CD4-positive, CD25-positive, alpha-beta regulatory T cell (primary cell): Measurements from ENCODE around the gene FUT3. TPM values are rescaled to one million over a fixed set of nuclear protein-coding genes. Genes with fewer than 3 reads are reported as not detected.

Source experiments
- ATAC-seq, 2 donors: fragments of 150-1000 bp; cut with Tn5 transposase; one replicate each; pipeline ENCODE4 v1.10.0; 2021; ENCODE audit warnings: low read depth in 2 of 2, moderate number of reproducible peaks in 2 of 2, moderate library complexity in 1 of 2
- DNase-seq, 3 donors: peaks; one replicate each; pipeline versions ENCODE4 v3.0.0 to v3.0.0-alpha.2; 2012 to 2022; ENCODE audit warnings: mixed read lengths in 1 of 3
- H3K27ac ChIP-seq: one replicate; pipeline ENCODE4 v1.7.0; 2013; ENCODE audit warnings: mild to moderate bottlenecking, low read length; ENCODE audit not compliant: insufficient read depth, poor library complexity, severe bottlenecking
- H3K27me3 ChIP-seq: one replicate; pipeline ENCODE4 v1.7.0; 2013; ENCODE audit warnings: low read length; ENCODE audit not compliant: control insufficient read depth, insufficient read depth
- H3K36me3 ChIP-seq: one replicate; pipeline ENCODE4 v1.7.0; 2013; ENCODE audit warnings: mild to moderate bottlenecking, low read length, moderate library complexity; ENCODE audit not compliant: control insufficient read depth, insufficient read depth
- H3K4me1 ChIP-seq: 2 replicates; pipeline ENCODE4 v1.7.0; 2013; ENCODE audit warnings: mild to moderate bottlenecking, low read length; ENCODE audit not compliant: insufficient read depth, control insufficient read depth, poor library complexity, severe bottlenecking
- H3K4me3 ChIP-seq: one replicate; pipeline ENCODE4 v1.7.0; 2013; ENCODE audit warnings: low read depth, mild to moderate bottlenecking, low read length, moderate library complexity
- H3K9me3 ChIP-seq, 2 experiments: 1 replicate in 1 of 2; 2 replicates in 1 of 2; pipeline ENCODE4 v1.7.0; 2013; ENCODE audit warnings: low read length in 2 of 2, mild to moderate bottlenecking in 1 of 2, moderate library complexity in 1 of 2; ENCODE audit not compliant: control insufficient read depth in 2 of 2
- H3K27ac Mint-ChIP-seq, 3 donors: one replicate each; pipeline ENCODE4 v1.8.0; 2020 to 2022; ENCODE audit warnings: mild to moderate bottlenecking in 3 of 3, mixed read lengths in 3 of 3, moderate library complexity in 2 of 3
- H3K27me3 Mint-ChIP-seq: one replicate; pipeline ENCODE4 v1.8.0; 2022; ENCODE audit warnings: mild to moderate bottlenecking, mixed read lengths
- H3K36me3 Mint-ChIP-seq: one replicate; pipeline ENCODE4 v1.8.0; 2020; ENCODE audit warnings: mixed read lengths
- H3K4me1 Mint-ChIP-seq, 4 donors: one replicate each; pipeline ENCODE4 v1.8.0; 2020 to 2022; ENCODE audit warnings: mixed read lengths in 4 of 4, mild to moderate bottlenecking in 1 of 4
- H3K4me3 Mint-ChIP-seq, 4 donors: one replicate each; pipeline ENCODE4 v1.8.0; 2020 to 2022; ENCODE audit warnings: mild to moderate bottlenecking in 4 of 4, mixed read lengths in 4 of 4, moderate library complexity in 3 of 4
- H3K9me3 Mint-ChIP-seq, 7 donors: one replicate each; pipeline ENCODE4 v1.8.0; 2020 to 2022; ENCODE audit warnings: mixed read lengths in 7 of 7, mild to moderate bottlenecking in 3 of 7, moderate library complexity in 2 of 7
- polyA plus RNA-seq, 4 donors: library from polyadenylated mRNA; unstranded; fragments of 300-500 nt; fragmentation: Illumina TruSeq; gene quantifications; one replicate each; pipeline ENCODE4 v1.2.3, GENCODE V29; 2021
- total RNA-seq: library from RNA; stranded (reverse); gene quantifications from one replicate; pipeline ENCODE4 v1.2.3, GENCODE V29; 2022

The FUT3 gene
- not detected for total RNA-seq
- not detected for polyA plus RNA-seq

DNA sequence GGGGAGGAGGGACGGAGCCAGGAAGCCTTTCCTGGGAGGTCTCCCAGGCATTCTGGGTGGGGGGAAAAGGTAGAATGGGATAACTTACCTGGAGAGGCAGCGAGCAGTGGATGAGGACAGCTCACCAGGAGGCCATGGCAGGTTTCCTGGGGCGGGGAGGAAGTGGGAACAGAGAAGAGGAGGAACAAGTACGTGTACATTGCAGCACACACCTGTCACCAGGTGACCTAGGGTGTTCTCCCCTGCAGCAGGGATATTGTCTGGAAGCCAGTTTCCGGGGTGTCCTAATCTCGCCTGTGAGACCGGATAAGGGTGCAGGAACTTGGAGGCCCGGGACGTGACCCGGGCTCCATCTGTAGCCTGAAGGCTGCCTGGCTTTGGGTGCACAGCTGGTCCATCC, at the start of gene FUT3:
Gene FUT3 (minus strand): TSS at position 148 of the 400 bp plus-strand sequence.
- Histone ChIP-seq H3K27me3 (no peaks in the 10 kb centered on the region), H3K36me3 (no peaks in the 10 kb centered on the region), H3K4me3 (no peak within 1 kb of the TSS), H3K4me1 (no peaks in the 10 kb centered on the region), H3K9me3 (no peaks in the 10 kb centered on the region), H3K27ac (no peak within 1 kb of the TSS)
- Mint-ChIP-seq H3K27ac (no peak within 1 kb of the TSS), H3K4me1 (no peaks in the 10 kb centered on the region), H3K4me3 (no peak within 1 kb of the TSS), H3K9me3 (no peaks in the 10 kb centered on the region), H3K27me3 (peaks cover 5% of the 10 kb centered on the region), H3K36me3 (no peaks in the 10 kb centered on the region)
- ATAC-seq (no peak), DNase-seq (no peak)

DNA sequence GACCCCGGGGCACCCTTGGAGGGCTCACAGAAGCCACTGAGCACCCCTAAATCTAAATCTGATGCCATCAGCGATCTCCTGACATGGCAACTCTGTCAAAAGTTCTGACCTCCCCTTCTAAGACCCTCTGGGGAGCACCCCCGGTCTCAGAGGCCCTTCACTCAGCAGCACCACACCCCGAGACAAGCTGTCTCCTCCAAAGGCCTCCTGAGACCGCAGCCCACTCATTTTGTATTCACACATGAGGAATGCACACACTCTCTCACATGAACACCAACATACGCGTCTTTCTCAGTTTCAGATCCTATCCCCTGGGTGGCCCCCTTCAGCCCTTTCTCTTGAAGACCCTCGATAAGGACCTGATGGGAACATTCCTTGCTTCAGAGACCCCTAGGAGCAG, 49.7 kb upstream of the FUT3 start:
- Mint-ChIP-seq H3K4me1 (peaks cover 0 to 49% (median 15%) of the 10 kb centered on the region in 4 donors), H3K36me3 (peaks cover 9% of the 10 kb centered on the region), H3K27ac (peak overlapping the region in 2 of 3 donors; percentile 62 to 71), H3K9me3 (no peaks in the 10 kb centered on the region), H3K4me3 (peak overlapping the region; percentile 53 to 79 (median 70)), H3K27me3 (peaks cover 4% of the 10 kb centered on the region)
- Histone ChIP-seq H3K4me1 (peaks cover 30% of the 10 kb centered on the region), H3K27ac (no peak overlapping the region), H3K36me3 (peaks cover 19% of the 10 kb centered on the region), H3K9me3 (no peaks in the 10 kb centered on the region), H3K27me3 (no peaks in the 10 kb centered on the region), H3K4me3 (no peak overlapping the region)
- ATAC-seq (no peak), DNase-seq (no peak)

DNA sequence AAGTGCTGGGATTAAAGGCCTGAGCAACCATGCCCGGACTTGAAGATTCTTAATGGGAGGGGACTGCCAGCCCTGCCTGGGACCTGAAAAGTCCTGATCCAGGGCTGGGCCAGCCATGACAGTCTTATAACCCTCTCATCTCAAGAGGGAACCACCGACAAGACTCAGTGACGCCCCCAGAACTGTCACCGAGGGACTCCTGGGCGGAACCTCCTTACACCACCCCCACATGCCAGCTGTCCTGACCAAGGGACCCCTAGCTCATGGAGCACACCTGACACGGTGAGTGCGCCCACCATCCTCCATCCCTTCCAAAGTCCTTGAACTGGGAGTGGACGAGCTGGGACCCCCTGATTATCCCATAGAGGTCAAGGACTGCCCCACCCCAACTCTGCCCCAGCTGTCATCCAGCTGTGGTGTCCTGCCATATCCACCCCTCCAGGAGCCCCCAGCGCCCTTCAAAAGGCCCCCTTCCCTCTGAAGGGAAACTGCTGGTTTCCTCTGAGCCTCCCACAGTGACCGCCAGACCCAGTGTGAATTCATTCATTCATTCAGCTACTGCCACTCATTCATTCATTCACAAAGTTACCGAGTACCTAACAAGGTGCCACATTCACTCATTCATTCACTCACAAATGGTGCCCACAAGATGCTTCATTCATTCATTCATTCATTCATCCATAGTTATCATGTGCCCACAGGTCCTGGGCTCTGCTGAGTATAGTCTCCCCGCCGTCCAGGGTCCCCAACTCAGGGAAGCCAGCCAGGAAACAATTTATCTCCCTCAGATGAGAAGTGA, 48.7 kb upstream of the FUT3 start:
- Histone ChIP-seq H3K4me3 (no peak overlapping the region), H3K27me3 (no peaks in the 10 kb centered on the region), H3K9me3 (no peaks in the 10 kb centered on the region), H3K36me3 (peaks cover 29% of the 10 kb centered on the region), H3K4me1 (peaks cover 19% of the 10 kb centered on the region), H3K27ac (no peak overlapping the region)
- H3K27me3 Mint-ChIP-seq, result peaks cover 4% of the 10 kb centered on the region
- H3K9me3 Mint-ChIP-seq, result no peaks in the 10 kb centered on the region
- ATAC-seq (no peak), DNase-seq (no peak)
- peak overlapping the region in 3 of 4 donors; percentile 49 to 74 (median 50) for H3K4me3 Mint-ChIP-seq
- H3K27ac Mint-ChIP-seq, result peak overlapping the region in 1 of 3 donors; percentile 17
- peaks cover 0 to 41% (median 15%) of the 10 kb centered on the region in 4 donors for H3K4me1 Mint-ChIP-seq
- peaks cover 9% of the 10 kb centered on the region for H3K36me3 Mint-ChIP-seq

DNA sequence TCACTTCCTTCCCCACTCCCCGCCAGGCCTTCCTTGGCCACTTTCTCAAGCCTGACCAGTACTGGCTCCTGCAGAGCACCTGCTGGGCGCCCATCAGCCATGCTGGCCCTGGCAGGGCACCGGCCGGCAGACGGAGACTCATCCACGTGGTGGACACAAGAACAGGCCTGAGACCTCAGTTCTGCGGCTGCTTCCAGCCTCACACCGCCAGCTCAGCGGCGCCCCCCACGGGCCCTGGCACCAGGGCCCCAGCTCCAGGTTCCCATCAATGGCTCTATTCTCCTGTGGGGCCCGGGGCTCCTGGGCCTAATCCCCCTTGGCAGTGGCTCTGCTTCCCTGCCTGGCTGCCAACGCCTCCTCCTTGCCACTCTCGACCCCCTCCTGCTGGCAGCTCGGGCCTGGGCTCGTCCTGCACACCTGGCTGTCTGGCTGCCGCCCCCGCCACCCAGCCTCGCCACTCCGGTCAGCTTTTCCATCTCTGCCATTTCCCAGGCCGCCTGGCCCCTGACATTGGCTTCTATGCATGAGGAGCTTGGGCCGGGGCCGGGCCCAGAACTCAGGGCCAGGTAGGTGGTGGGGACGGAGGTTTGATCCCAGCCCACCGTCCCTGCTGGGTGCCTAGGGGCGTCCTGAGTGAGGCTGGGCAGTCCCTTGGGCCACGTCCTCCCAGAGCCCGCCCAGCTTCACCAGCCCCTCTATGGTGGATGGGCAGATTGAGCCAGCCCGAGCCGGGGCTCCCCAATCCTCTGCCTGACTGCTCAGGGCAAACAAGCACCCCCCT, 46.1 kb upstream of the FUT3 start:
- Histone ChIP-seq H3K27me3 (no peaks in the 10 kb centered on the region), H3K4me3 (no peak overlapping the region), H3K4me1 (peaks cover 8% of the 10 kb centered on the region), H3K36me3 (peaks cover 30% of the 10 kb centered on the region), H3K9me3 (no peaks in the 10 kb centered on the region), H3K27ac (no peak overlapping the region)
- H3K4me1 Mint-ChIP-seq, result peaks cover 0 to 24% (median 9%) of the 10 kb centered on the region in 4 donors
- no peak overlapping the region for H3K4me3 Mint-ChIP-seq
- no peak overlapping the region for H3K27ac Mint-ChIP-seq
- no peaks in the 10 kb centered on the region for H3K9me3 Mint-ChIP-seq
- H3K36me3 Mint-ChIP-seq, result peaks cover 9% of the 10 kb centered on the region
- ATAC-seq, result no peak
- no peaks in the 10 kb centered on the region for H3K27me3 Mint-ChIP-seq
- DNase-seq, result no peak

DNA sequence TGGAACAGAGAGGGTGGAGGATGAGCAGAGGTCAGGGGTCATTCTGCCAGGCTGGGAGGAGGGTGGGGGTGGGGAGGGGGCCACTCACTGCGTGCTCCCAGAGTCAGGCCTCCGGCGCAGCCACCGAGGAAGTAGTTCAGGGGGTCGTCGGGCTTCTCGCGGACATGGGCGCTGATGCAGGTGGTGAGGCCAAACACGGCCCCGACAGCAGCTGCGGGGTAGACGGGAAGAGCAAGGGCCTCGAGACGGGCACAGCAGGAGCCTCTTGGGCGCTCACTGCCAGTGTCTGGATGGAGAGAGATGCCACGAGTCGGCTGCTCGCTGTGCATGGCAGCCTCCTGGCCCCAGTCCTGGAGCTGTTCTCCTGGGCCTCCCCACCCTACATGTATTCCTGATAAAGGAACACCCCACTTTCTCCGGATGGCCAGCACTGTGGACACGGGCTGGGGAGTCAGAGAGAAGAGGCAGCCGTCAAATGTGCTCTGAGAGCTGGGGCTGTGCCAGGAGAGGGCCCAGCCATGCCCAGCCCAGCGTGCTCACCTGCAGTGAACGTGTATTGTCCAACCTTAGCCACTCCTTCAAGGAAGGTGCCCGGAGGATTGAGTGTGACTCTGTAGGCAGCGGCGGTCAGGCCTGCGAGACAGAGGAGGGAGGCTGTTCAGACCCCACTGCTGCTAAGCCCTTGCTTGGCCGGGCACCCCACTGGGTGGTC, 45.3 kb upstream of the FUT3 start:
- Histone ChIP-seq H3K4me3 (no peak overlapping the region), H3K27me3 (no peaks in the 10 kb centered on the region), H3K4me1 (peaks cover 7% of the 10 kb centered on the region), H3K27ac (no peak overlapping the region), H3K36me3 (peaks cover 30% of the 10 kb centered on the region), H3K9me3 (no peaks in the 10 kb centered on the region)
- H3K4me1 Mint-ChIP-seq, result peaks cover 0 to 22% (median 9%) of the 10 kb centered on the region in 4 donors
- peaks cover 9% of the 10 kb centered on the region for H3K36me3 Mint-ChIP-seq
- H3K27me3 Mint-ChIP-seq, result no peaks in the 10 kb centered on the region
- H3K4me3 Mint-ChIP-seq, result peak overlapping the region in 1 of 4 donors; percentile 15
- ATAC-seq, result no peak
- no peak for DNase-seq
- H3K9me3 Mint-ChIP-seq, result no peaks in the 10 kb centered on the region
- no peak overlapping the region for H3K27ac Mint-ChIP-seq

DNA sequence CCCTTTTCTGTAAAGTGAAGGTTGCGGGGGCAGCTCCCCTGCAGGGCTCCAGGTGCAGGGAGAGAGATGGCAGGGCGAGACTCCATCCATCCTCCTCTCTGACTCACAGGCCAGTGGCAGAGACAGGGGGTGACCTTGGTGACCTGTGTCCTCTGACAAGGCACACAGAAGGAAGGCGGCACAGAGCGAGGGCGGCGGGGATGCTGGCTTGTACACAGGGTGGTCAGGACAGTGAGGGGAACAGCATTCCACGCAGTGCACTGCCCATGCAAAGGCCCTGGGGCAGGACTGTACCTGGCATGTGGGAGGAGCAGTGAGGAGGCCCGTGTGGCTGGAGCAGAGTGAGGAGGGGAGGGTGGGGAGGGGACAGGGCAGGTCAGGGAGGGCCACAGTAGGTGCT, 44.6 kb upstream of the FUT3 start:
- peaks cover 5% of the 10 kb centered on the region for H3K36me3 Mint-ChIP-seq
- Histone ChIP-seq H3K4me1 (peaks cover 5% of the 10 kb centered on the region), H3K4me3 (no peak overlapping the region), H3K27me3 (no peaks in the 10 kb centered on the region), H3K27ac (no peak overlapping the region), H3K9me3 (no peaks in the 10 kb centered on the region), H3K36me3 (peaks cover 30% of the 10 kb centered on the region)
- peak overlapping the region in 2 of 4 donors; percentile 15 to 71 for H3K4me3 Mint-ChIP-seq
- no peak for DNase-seq
- H3K27ac Mint-ChIP-seq, result no peak overlapping the region
- no peaks in the 10 kb centered on the region for H3K9me3 Mint-ChIP-seq
- H3K27me3 Mint-ChIP-seq, result no peaks in the 10 kb centered on the region
- peaks cover 0 to 16% (median 5%) of the 10 kb centered on the region in 4 donors for H3K4me1 Mint-ChIP-seq
- ATAC-seq, result no peak

DNA sequence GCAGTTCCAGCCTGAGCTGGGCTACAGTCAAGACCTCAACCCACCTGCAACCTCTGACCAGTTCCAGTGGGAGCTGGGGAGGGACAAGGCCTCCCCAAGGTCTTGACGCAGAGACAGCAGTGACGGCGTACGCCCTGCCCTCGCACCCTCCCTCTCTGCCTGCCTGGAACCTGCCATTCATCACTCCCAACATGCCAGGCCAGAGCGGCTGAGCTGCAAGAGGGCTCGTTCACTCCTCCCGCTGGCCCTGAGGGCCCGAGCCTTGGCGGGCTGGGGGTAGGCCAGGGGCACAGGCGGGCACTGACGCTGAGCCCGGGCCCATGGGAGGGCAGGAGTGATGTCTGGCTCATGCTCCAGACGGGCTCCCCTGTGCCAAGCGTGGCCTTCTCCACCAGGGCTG, 44.2 kb upstream of the FUT3 start:
- peaks cover 4% of the 10 kb centered on the region for H3K36me3 Mint-ChIP-seq
- no peak overlapping the region for H3K4me3 ChIP-seq
- no peak overlapping the region for H3K27ac ChIP-seq
- no peaks in the 10 kb centered on the region for H3K27me3 ChIP-seq
- H3K9me3 ChIP-seq, result no peaks in the 10 kb centered on the region
- no peaks in the 10 kb centered on the region for H3K27me3 Mint-ChIP-seq
- H3K4me1 ChIP-seq, result peaks cover 5% of the 10 kb centered on the region
- H3K4me3 Mint-ChIP-seq, result no peak overlapping the region
- no peak overlapping the region for H3K27ac Mint-ChIP-seq
- peaks cover 0 to 15% (median 5%) of the 10 kb centered on the region in 4 donors for H3K4me1 Mint-ChIP-seq
- H3K9me3 Mint-ChIP-seq, result no peaks in the 10 kb centered on the region
- no peak for DNase-seq
- no peak for ATAC-seq
- H3K36me3 ChIP-seq, result peaks cover 30% of the 10 kb centered on the region
